HepG2 (cell line): ENCODE results near the gene TTC39B. TPM values are rescaled to one million over a fixed set of nuclear protein-coding genes. Genes with fewer than 3 reads are reported as not detected.

Experiments
- CENPX ChIP-seq: sonication (generic); formaldehyde crosslinking; IDR thresholded peaks from 2 replicates; pipeline ENCODE4 v1.9.0; 2021; ENCODE audit warnings: mild to moderate bottlenecking, missing genetic modification reagents, moderate library complexity
- ELF3 ChIP-seq: IDR thresholded peaks from 2 replicates; pipeline ENCODE4 v1.6.1; 2016; ENCODE audit warnings: missing genetic modification reagents, missing compliant biosample characterization
- ELF4 ChIP-seq: sonication (generic); formaldehyde crosslinking; IDR thresholded peaks from 2 replicates; pipeline ENCODE4 v1.5.0; 2020; ENCODE audit warnings: missing genetic modification reagents, mild to moderate bottlenecking, moderate library complexity, borderline replicate concordance
- GTF3A ChIP-seq: sonication (generic); formaldehyde crosslinking; conservative IDR thresholded peaks from 2 replicates; pipeline ENCODE4 v1.4.0; 2020; ENCODE audit warnings: mild to moderate bottlenecking, missing genetic modification reagents
- HNRNPLL ChIP-seq: fragments of 200-400 bp; formaldehyde crosslinking; IDR thresholded peaks from 2 replicates; pipeline ENCODE4 v1.6.1; 2017; ENCODE audit warnings: mild to moderate bottlenecking, low read depth, low read length; ENCODE audit not compliant: poor library complexity, severe bottlenecking
- IRX3 ChIP-seq: sonication (generic); formaldehyde crosslinking; IDR thresholded peaks from 2 replicates; pipeline ENCODE4 v1.8.1; 2023; ENCODE audit warnings: mild to moderate bottlenecking, low read depth, missing genetic modification reagents, borderline replicate concordance
- ISL2 ChIP-seq: sonication (generic); formaldehyde crosslinking; IDR thresholded peaks from 2 replicates; pipeline ENCODE4 v1.5.0; 2020; ENCODE audit warnings: missing genetic modification reagents
- KLF6 ChIP-seq: IDR thresholded peaks from 2 replicates; pipeline ENCODE4 v1.8.0; 2016; ENCODE audit warnings: missing biosample characterization, missing genetic modification reagents
- PAF1 ChIP-seq: IDR thresholded peaks from 2 replicates; pipeline ENCODE4 v1.6.1; 2016; ENCODE audit warnings: missing genetic modification reagents, missing compliant biosample characterization
- PRMT3 ChIP-seq: sonication (generic); formaldehyde crosslinking; IDR thresholded peaks from 2 replicates; pipeline ENCODE4 v1.8.1; 2022; ENCODE audit warnings: low read depth, mild to moderate bottlenecking, moderate library complexity, missing genetic modification reagents, borderline replicate concordance
- RFXAP ChIP-seq: sonication (generic); formaldehyde crosslinking; IDR thresholded peaks from 2 replicates; pipeline ENCODE4 v1.4.0; 2020; ENCODE audit warnings: missing genetic modification reagents, borderline replicate concordance
- SATB2 ChIP-seq: sonication (generic); formaldehyde crosslinking; IDR thresholded peaks from 2 replicates; pipeline ENCODE4 v1.5.0; 2020; ENCODE audit warnings: missing genetic modification reagents
- SMAD9 ChIP-seq: sonication (generic); formaldehyde crosslinking; IDR thresholded peaks from 2 replicates; pipeline ENCODE4 v1.5.1; 2020; ENCODE audit warnings: mild to moderate bottlenecking, missing genetic modification reagents
- SSRP1 ChIP-seq: IDR thresholded peaks from 2 replicates; pipeline ENCODE4 v1.6.1; 2016; ENCODE audit warnings: control low read depth
- STAG1 ChIP-seq: sonication (generic); formaldehyde crosslinking; IDR thresholded peaks from 2 replicates; pipeline ENCODE4 v1.4.0; 2020; ENCODE audit warnings: missing genetic modification reagents
- TAF1 ChIP-seq: sonication (generic); formaldehyde crosslinking; IDR thresholded peaks from 2 replicates; pipeline ENCODE4 v1.4.0; 2020; ENCODE audit warnings: missing genetic modification reagents
- YEATS2 ChIP-seq: sonication (generic); formaldehyde crosslinking; IDR thresholded peaks from 2 replicates; pipeline ENCODE4 v1.4.0; 2020; ENCODE audit warnings: missing genetic modification reagents, borderline replicate concordance
- ZNF274 ChIP-seq: sonication (generic); formaldehyde crosslinking; IDR thresholded peaks from 2 replicates; pipeline ENCODE4 v1.5.1; 2020; ENCODE audit warnings: mild to moderate bottlenecking, missing genetic modification reagents
- ZNF530 ChIP-seq: sonication (generic); formaldehyde crosslinking; IDR thresholded peaks from 2 replicates; pipeline ENCODE4 v1.5.0; 2020; ENCODE audit warnings: low read depth, mild to moderate bottlenecking, missing genetic modification reagents
- polyA plus RNA-seq, 8 experiments: library from polyadenylated mRNA; depleted of rRNA in 3 of 8; stranded (reverse) in 7 of 8; unstranded in 1 of 8; fragments of >200 nt; fragmentation: Illumina TruSeq in 4 of 8; extraction: Trizol in 4 of 8; gene quantifications; 2 replicates each; pipeline versions ENCODE4 v1.2.1 to v1.2.3, GENCODE V29; 2011 to 2016; ENCODE audit warnings: low read depth in 4 of 8, missing spikeins in 1 of 8, mixed read lengths in 1 of 8; ENCODE audit not compliant: insufficient read depth in 1 of 8
- total RNA-seq, 5 experiments: library from RNA; depleted of rRNA; stranded (reverse); fragments of >200 nt; fragmentation: Illumina TruSeq; extraction: Trizol; gene quantifications; 2 replicates each; pipeline ENCODE4 v1.2.3, GENCODE V29; 2016; ENCODE audit warnings: low read depth in 1 of 5
- TF ChIP-seq, protein P1 (sequence below): sonication (generic); formaldehyde crosslinking; IDR thresholded peaks from 2 replicates; pipeline ENCODE4 v1.4.0; 2020; ENCODE audit warnings: missing genetic modification reagents, mild to moderate bottlenecking, borderline replicate concordance
- TF ChIP-seq, protein P2 (sequence below), 2 experiments: IDR thresholded peaks; 2 replicates each; pipeline ENCODE4 v1.6.1; 2011 to 2012; ENCODE audit warnings: low read length in 2 of 2, borderline replicate concordance in 1 of 2, low read depth in 1 of 2, mild to moderate bottlenecking in 1 of 2, moderate library complexity in 1 of 2
- TF ChIP-seq, protein P3 (sequence below): sonication (generic); formaldehyde crosslinking; IDR thresholded peaks from 2 replicates; pipeline ENCODE4 v1.8.1; 2022; ENCODE audit warnings: mild to moderate bottlenecking, missing genetic modification reagents
- TF ChIP-seq, protein P4 (sequence below): sonication (generic); formaldehyde crosslinking; IDR thresholded peaks from 2 replicates; pipeline ENCODE4 v1.5.0; 2020; ENCODE audit warnings: missing genetic modification reagents, mild to moderate bottlenecking, borderline replicate concordance

TTC39B gene
- total and polyA plus RNA-seq, 2 of the 13 experiments (the other 11 are each of a cell fraction or from before 2014, with no cell fraction given) = 14.3 to 19.4 TPM

DNA sequence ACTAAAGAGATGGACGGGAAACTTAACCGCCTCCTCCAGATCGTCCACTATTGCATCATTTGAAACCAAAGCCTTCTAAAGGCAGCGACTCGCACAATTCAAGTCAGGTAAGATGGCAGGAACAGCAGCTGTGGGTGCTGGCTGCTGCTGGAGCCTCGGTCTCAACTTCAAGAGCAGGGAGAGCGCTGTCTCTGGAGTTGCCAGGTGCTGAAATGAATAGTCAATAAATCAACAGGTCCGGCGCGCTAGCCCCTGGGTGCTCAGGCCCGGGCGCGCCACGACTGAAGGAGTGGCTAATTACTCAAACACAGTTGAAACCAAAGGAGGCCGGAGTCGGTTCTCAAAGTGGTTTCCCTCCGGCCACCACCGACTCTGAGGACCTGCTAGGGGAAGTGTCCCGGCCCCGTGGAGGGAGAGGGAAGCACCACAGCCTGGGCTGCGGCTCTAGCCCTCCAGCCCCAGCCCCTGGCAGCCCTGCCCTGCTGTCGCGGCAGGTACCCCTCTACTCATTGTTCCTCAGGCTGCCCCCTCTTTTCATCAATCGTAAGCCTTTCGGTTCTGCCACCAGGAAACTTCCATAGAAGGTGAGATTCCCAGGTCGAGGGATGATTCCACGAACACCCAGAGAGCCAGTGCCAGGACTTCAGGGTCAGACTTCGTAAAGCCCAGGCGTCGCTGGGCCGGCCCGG, 804 bp downstream of the TTC39B start (continued):
- TF ChIP-seq TAF1 (CRISPR knock-in tag) (peak; percentile 16; the same call in 1 of the 2 replicates), PRMT3 (0 out of 2 replicates have a peak, but pooled peaks have one; percentile 42), IRX3 (CRISPR knock-in tag) (no peak), ZNF530 (no peak), RFXAP (CRISPR knock-in tag) (0 out of 2 replicates have a peak, but pooled peaks have one; percentile 25), ISL2 (CRISPR knock-in tag) (no peak), PAF1 (CRISPR knock-in tag) (no peak), SATB2 (CRISPR knock-in tag) (no peak), KLF6 (no peak), ELF3 (CRISPR knock-in tag) (0 out of 2 replicates have a peak, but pooled peaks have one; percentile 7), HNRNPLL (no peak), STAG1 (CRISPR knock-in tag) (no peak), YEATS2 (CRISPR knock-in tag) (no peak), CENPX (no peak), ELF4 (CRISPR knock-in tag) (0 out of 2 replicates have a peak, but pooled peaks have one; percentile 54), SMAD9 (CRISPR knock-in tag) (no peak), GTF3A (CRISPR knock-in tag) (no peak), ZNF274 (no peak), SSRP1 (CRISPR knock-in tag) (no peak)
- TF ChIP-seq, protein P1, sequence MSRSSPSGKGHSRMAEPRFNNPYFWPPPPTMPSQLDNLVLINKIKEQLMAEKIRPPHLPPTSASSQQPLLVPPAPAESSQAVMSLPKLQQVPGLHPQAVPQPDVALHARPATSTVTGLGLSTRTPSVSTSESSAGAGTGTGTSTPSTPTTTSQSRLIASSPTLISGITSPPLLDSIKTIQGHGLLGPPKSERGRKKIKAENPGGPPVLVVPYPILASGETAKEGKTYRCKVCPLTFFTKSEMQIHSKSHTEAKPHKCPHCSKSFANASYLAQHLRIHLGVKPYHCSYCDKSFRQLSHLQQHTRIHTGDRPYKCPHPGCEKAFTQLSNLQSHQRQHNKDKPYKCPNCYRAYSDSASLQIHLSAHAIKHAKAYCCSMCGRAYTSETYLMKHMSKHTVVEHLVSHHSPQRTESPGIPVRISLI (CRISPR knock-in tag) = no peak
- TF ChIP-seq, protein P2, sequence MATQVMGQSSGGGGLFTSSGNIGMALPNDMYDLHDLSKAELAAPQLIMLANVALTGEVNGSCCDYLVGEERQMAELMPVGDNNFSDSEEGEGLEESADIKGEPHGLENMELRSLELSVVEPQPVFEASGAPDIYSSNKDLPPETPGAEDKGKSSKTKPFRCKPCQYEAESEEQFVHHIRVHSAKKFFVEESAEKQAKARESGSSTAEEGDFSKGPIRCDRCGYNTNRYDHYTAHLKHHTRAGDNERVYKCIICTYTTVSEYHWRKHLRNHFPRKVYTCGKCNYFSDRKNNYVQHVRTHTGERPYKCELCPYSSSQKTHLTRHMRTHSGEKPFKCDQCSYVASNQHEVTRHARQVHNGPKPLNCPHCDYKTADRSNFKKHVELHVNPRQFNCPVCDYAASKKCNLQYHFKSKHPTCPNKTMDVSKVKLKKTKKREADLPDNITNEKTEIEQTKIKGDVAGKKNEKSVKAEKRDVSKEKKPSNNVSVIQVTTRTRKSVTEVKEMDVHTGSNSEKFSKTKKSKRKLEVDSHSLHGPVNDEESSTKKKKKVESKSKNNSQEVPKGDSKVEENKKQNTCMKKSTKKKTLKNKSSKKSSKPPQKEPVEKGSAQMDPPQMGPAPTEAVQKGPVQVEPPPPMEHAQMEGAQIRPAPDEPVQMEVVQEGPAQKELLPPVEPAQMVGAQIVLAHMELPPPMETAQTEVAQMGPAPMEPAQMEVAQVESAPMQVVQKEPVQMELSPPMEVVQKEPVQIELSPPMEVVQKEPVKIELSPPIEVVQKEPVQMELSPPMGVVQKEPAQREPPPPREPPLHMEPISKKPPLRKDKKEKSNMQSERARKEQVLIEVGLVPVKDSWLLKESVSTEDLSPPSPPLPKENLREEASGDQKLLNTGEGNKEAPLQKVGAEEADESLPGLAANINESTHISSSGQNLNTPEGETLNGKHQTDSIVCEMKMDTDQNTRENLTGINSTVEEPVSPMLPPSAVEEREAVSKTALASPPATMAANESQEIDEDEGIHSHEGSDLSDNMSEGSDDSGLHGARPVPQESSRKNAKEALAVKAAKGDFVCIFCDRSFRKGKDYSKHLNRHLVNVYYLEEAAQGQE (IDR thresholded peaks at IDR 0.05; ENCODE audit: borderline replicate concordance in 1 of 2, low read depth in 1 of 2, low read length in 2 of 2) = peak in 1 of 2 experiments; percentile 59; a peak in 1 of 4 replicates
- TF ChIP-seq, protein P3, sequence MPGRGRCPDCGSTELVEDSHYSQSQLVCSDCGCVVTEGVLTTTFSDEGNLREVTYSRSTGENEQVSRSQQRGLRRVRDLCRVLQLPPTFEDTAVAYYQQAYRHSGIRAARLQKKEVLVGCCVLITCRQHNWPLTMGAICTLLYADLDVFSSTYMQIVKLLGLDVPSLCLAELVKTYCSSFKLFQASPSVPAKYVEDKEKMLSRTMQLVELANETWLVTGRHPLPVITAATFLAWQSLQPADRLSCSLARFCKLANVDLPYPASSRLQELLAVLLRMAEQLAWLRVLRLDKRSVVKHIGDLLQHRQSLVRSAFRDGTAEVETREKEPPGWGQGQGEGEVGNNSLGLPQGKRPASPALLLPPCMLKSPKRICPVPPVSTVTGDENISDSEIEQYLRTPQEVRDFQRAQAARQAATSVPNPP (CRISPR knock-in tag) = no peak
- TF ChIP-seq, protein P4, sequence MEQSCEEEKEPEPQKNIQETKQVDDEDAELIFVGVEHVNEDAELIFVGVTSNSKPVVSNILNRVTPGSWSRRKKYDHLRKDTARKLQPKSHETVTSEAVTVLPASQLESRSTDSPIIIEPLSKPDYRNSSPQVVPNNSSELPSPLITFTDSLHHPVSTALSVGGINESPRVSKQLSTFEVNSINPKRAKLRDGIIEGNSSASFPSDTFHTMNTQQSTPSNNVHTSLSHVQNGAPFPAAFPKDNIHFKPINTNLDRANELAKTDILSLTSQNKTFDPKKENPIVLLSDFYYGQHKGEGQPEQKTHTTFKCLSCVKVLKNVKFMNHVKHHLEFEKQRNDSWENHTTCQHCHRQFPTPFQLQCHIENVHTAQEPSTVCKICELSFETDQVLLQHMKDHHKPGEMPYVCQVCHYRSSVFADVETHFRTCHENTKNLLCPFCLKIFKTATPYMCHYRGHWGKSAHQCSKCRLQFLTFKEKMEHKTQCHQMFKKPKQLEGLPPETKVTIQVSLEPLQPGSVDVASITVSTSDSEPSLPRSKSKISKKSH (CRISPR knock-in tag) = no peak; the same call in 1 of the 2 replicates
